Neutrophil (primary cell): ENCODE data around the gene CTNNA2.

Experiments
- H3K27ac ChIP-seq: fragments of 200-600 bp; sonication (generic); 2 replicates; pipeline ENCODE4 v1.5.1; 2016; ENCODE audit warnings: mild to moderate bottlenecking, moderate library complexity
- H3K27me3 ChIP-seq: fragments of 200-600 bp; sonication (generic); 2 replicates; pipeline ENCODE4 v1.6.0; 2016; ENCODE audit warnings: mild to moderate bottlenecking
- H3K36me3 ChIP-seq: fragments of 200-600 bp; sonication (generic); 2 replicates; pipeline ENCODE4 v1.5.1; 2017
- H3K4me1 ChIP-seq, 2 experiments: fragments of 200-600 bp in 1 of 2; sonication (generic) in 1 of 2; 1 replicate in 1 of 2; 2 replicates in 1 of 2; pipeline versions ENCODE4 v1.5.1 to v1.6.1; 2013 to 2016; ENCODE audit warnings: low read depth in 1 of 2, low read length in 1 of 2, mild to moderate bottlenecking in 1 of 2, moderate library complexity in 1 of 2; ENCODE audit not compliant: control insufficient read depth in 1 of 2, insufficient read depth in 1 of 2
- H3K4me3 ChIP-seq, 2 experiments: fragments of 200-600 bp in 1 of 2; sonication (generic) in 1 of 2; 1 replicate in 1 of 2; 2 replicates in 1 of 2; pipeline ENCODE4 v1.5.1; 2013 to 2016; ENCODE audit warnings: low read depth in 1 of 2, low read length in 1 of 2, mild to moderate bottlenecking in 1 of 2, moderate library complexity in 1 of 2
- H3K9me3 ChIP-seq: fragments of 200-600 bp; sonication (generic); 2 replicates; pipeline ENCODE4 v1.5.1; 2016
- CTCF ChIP-seq: fragments of 200-600 bp; sonication (generic); IDR thresholded peaks from 2 replicates; pipeline ENCODE4 v1.5.1; 2016; ENCODE audit warnings: antibody characterized with exemption

CTNNA2 gene

DNA sequence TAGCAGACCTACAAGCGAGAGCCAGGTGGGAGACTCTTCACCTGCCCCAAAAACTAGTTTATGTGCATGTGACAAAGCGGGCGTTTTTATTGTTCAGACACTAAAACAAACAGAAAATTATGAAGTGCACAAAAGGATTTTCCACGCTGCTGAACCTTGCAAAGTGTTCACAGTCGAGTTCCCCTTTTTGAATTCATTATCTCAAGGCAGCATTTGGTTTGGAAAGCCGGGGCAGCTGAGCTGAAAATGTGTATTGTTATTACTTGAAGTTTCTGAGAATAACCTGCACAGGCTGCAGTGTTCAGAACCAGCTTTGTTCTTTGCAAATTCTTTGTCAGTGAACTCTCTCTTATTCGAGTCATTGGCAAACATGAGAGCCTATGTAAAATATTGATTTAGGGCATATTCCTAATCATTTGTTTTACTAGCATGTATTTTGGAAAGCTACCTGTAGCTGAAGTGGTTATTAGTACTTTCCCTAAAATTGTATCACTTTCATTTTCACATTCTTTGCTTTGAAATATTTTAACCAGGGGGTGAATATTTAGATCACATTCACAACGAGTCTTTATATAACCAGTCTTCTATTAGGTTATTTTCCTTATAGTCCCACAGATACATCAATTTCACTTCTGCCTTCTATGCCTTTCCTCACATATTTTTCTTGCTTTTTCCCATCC is 732.2 kb downstream of the CTNNA2 start:
- H3K27ac ChIP-seq, result no peak overlapping the region
- H3K9me3 ChIP-seq, result no peaks in the 10 kb centered on the region
- H3K36me3 ChIP-seq, result no peaks in the 10 kb centered on the region
- H3K27me3 ChIP-seq, result no peaks in the 10 kb centered on the region
- no peak for TF ChIP-seq CTCF
- H3K4me3 ChIP-seq, result no peak overlapping the region
- H3K4me1 ChIP-seq, result no peaks in the 10 kb centered on the region

DNA sequence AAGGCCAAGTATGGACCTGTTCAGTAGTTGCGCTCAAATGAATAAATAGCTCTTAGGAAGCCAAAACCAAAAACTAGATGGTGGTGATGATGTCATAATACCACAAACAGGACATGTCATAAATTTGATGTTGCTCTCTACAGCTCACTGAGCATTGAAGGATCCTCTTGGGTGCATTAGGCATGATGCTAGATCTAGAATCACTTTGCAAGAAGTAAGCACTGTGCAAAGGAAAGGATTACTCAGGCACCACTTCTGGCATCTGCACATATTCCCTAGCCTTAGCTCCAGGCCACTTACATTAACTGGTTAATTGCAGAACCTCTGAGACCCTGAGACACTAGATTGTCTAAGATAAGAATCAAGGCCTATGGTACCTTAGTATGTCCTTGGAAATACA is 733.7 kb downstream of the CTNNA2 start:
- Histone ChIP-seq H3K9me3 (no peaks in the 10 kb centered on the region), H3K4me1 (no peaks in the 10 kb centered on the region), H3K4me3 (no peak overlapping the region), H3K27me3 (no peaks in the 10 kb centered on the region), H3K27ac (no peak overlapping the region), H3K36me3 (no peaks in the 10 kb centered on the region)
- TF ChIP-seq CTCF, result no peak

DNA sequence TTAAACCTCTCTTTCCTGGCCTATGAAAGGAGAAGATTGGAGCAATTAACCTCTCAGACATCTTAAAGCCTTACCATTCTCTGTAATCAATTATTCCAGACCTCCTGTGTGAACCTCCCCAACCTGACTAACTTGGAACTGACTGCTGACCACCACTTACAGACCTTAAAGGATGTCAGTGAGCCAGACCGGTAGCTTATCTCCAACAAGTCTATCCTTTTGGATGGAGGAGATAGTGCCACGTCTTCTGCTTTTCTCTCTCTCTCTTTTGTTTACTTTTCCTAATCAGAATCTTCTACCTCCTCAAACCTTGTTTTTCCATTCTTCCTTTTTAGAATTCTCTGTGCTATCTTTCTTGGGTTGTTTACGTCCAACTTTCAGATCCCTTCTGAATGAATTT is 734.5 kb downstream of the CTNNA2 start:
- Histone ChIP-seq H3K9me3 (no peaks in the 10 kb centered on the region), H3K4me1 (no peaks in the 10 kb centered on the region), H3K27me3 (no peaks in the 10 kb centered on the region), H3K27ac (no peak overlapping the region), H3K4me3 (no peak overlapping the region), H3K36me3 (no peaks in the 10 kb centered on the region)
- no peak for TF ChIP-seq CTCF

GRCh38 chr2:80248146-80248545 is 735.3 kb downstream of the CTNNA2 start:
- H3K27me3 ChIP-seq, result no peaks in the 10 kb centered on the region
- H3K27ac ChIP-seq, result no peak overlapping the region
- TF ChIP-seq CTCF, result no peak
- H3K9me3 ChIP-seq, result no peaks in the 10 kb centered on the region
- H3K4me3 ChIP-seq, result no peak overlapping the region
- no peaks in the 10 kb centered on the region for H3K36me3 ChIP-seq
- H3K4me1 ChIP-seq, result no peaks in the 10 kb centered on the region

DNA sequence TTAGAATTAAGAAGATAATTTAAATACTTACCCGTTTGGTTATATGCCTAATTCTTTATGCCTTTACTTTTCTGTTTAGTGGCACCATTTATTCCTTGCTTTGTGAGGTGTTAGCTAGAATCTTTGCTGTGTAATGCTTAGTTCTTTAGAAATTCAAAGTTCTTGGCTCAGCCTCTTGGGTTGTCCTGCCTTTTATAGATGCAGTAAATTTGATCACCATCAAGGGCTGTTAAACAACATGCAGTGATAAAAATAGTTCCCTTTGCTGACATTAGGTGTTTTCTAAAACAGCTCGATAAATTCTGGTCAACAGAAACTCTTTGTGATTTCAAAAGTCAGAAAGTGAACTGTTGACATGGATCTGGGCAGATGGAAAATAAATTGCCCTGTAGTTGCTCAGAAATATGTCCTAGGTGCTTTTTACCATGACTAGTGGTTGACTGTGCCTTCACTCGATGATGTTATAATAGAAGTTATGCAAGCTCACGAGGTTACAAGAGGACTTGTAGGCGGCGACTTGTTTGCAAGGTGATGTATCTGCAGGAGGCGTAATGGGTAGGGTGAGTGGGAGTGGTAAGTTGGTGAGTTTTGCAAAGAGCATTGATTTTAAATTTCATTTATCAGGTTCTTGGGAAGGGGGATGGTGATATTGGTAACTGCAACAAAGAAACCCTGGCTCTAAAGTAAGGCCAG is 739.6 kb downstream of the CTNNA2 start:
- H3K4me3 ChIP-seq, result no peak overlapping the region
- TF ChIP-seq CTCF, result no peak
- no peak overlapping the region for H3K27ac ChIP-seq
- no peaks in the 10 kb centered on the region for H3K27me3 ChIP-seq
- no peaks in the 10 kb centered on the region for H3K9me3 ChIP-seq
- no peaks in the 10 kb centered on the region for H3K4me1 ChIP-seq
- H3K36me3 ChIP-seq, result no peaks in the 10 kb centered on the region
